HUES48 (cell line): Measurements from ENCODE around the gene MANBA.

Experiments
- H3K27ac ChIP-seq: one replicate; pipeline ENCODE4 v1.7.0; 2013; ENCODE audit warnings: low read depth, low read length, inconsistent platforms
- H3K27me3 ChIP-seq: 2 replicates; pipeline ENCODE4 v1.6.1; 2013; ENCODE audit warnings: mild to moderate bottlenecking, low read length; ENCODE audit not compliant: control insufficient read depth, insufficient read depth
- H3K36me3 ChIP-seq: 2 replicates; pipeline ENCODE4 v1.6.1; 2013; ENCODE audit warnings: low read length; ENCODE audit not compliant: control insufficient read depth, insufficient read depth
- H3K4me1 ChIP-seq: 2 replicates; pipeline ENCODE4 v1.6.1; 2013; ENCODE audit warnings: mild to moderate bottlenecking, low read length; ENCODE audit not compliant: control insufficient read depth, insufficient read depth
- H3K4me3 ChIP-seq: 2 replicates; pipeline ENCODE4 v1.5.1; 2013; ENCODE audit warnings: mild to moderate bottlenecking, low read depth, low read length
- H3K9ac ChIP-seq: 2 replicates; pipeline ENCODE4 v1.6.1; 2013; ENCODE audit warnings: mild to moderate bottlenecking, low read depth, low read length, moderate library complexity
- H3K9me3 ChIP-seq: 2 replicates; pipeline ENCODE4 v1.6.1; 2013; ENCODE audit warnings: low read length; ENCODE audit not compliant: control insufficient read depth, insufficient read depth

Gene MANBA

DNA sequence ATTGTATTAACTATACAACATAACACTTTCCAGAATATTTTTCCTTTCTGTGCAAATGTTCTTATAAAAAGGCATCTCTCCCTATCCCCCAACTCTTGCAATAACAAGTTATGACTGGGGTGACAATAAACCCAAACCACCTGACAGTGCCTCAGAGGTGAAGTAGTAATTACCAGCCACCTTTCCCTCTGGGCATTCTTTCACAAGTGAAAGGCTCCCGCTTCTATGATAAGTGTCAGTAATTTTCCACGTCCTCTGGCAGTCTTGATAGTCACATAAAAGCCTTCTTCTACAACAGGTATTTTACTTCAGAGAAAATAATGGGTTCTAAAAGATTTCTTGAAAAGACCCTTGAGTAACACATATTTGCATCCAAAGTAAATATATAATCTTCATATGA, 82.7 kb downstream of the MANBA start:
- Histone ChIP-seq H3K27me3 (no peaks in the 10 kb centered on the region), H3K4me1 (no peaks in the 10 kb centered on the region), H3K9ac (no peak overlapping the region), H3K4me3 (no peak overlapping the region), H3K27ac (no peak overlapping the region), H3K9me3 (no peaks in the 10 kb centered on the region), H3K36me3 (no peaks in the 10 kb centered on the region; the same call in 1 of the 2 replicates)

DNA sequence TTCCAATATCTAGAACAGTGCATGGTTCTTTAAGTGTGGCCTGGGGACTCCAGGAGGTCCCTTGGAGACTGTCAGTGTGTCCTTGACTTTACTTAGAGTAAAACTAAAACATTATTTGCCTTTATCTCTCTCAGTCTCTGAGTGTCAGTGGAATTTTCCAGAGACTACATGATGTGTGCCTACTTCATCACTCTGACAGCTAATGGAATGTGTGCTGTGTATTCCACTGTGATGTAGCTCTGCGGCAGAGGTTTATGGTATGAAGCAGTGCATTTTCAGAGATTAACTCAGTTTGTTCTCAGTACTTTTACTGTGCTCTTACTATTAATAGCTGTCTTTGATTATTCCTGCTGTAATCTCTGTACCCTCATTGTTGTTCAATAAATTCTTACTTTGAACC, 85.6 kb downstream of the MANBA start:
- H3K4me1 ChIP-seq: no peaks in the 10 kb centered on the region
- no peak overlapping the region for H3K27ac ChIP-seq
- H3K9me3 ChIP-seq: no peaks in the 10 kb centered on the region
- H3K4me3 ChIP-seq: no peak overlapping the region
- peaks cover 6% of the 10 kb centered on the region; the same call in 1 of the 2 replicates for H3K36me3 ChIP-seq
- H3K27me3 ChIP-seq: no peaks in the 10 kb centered on the region
- H3K9ac ChIP-seq: no peak overlapping the region

DNA sequence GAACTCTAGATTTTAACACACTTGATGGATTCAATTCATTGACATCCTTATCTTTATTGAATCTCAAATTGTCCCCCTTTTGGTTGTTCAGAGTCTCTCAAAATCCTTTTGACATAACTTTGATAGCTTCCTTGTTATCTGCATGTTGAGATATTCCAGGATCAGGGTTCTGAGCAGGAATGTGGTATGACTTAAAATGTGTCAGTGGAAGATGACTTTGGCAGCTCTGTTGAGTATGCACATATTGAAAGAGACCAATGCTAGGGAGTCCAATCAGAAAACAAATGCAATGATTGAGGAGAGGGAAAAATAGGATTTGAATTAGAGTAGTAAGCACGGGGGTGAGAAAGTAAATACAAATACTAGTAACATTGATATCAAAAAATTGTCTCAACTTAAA, 93.8 kb downstream of the MANBA start:
- H3K36me3 ChIP-seq: peaks cover 32% of the 10 kb centered on the region
- no peak overlapping the region for H3K9ac ChIP-seq
- H3K27me3 ChIP-seq: no peaks in the 10 kb centered on the region

DNA sequence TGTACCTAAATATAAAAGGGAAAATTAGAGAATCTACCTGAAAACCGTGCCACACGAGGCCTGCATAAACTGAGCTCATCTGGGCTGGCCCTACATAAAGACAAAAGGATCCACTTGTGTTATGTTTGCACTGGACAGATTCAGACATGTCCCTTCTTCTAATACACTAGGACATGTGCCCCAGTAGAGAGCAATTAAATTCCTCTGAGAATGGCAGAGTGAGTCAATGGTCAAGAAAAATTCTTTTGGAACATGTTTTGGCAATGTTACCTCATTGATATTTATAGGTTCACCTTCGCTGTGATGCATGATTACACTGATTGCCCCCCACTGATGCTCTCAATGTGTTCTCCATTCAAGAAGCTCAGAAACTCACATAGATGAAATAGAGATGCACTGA, 95.2 kb downstream of the MANBA start:
- Histone ChIP-seq H3K9ac (no peak overlapping the region), H3K27me3 (no peaks in the 10 kb centered on the region), H3K27ac (no peak overlapping the region), H3K9me3 (no peaks in the 10 kb centered on the region), H3K4me1 (no peaks in the 10 kb centered on the region), H3K36me3 (peaks cover 27% of the 10 kb centered on the region), H3K4me3 (no peak overlapping the region)

More for the DNA sequence above, 93.8 kb downstream of the MANBA start:
- H3K9me3 ChIP-seq: no peaks in the 10 kb centered on the region
- H3K4me1 ChIP-seq: no peaks in the 10 kb centered on the region
- no peak overlapping the region for H3K27ac ChIP-seq
- H3K4me3 ChIP-seq: no peak overlapping the region

DNA sequence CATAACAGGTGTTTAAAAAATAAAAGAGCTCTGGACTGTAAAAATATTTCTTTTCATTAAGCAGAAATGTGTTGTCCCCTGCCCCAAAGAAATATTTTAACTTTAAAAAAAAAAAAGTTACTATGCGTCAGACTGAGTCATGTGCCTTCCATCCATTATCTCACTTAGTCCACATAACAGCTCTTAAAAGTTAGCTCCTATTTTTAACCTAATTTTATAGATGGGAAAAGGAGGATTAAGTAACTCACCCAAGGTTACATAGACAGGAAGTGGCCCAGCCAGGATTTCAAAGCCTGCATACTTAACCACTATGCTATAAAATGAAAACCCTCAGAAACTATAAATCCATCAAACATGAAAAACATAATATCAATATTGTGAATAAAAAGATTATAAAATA, 97.7 kb downstream of the MANBA start:
- H3K9ac ChIP-seq: no peak overlapping the region
- peaks cover 17% of the 10 kb centered on the region for H3K36me3 ChIP-seq

DNA sequence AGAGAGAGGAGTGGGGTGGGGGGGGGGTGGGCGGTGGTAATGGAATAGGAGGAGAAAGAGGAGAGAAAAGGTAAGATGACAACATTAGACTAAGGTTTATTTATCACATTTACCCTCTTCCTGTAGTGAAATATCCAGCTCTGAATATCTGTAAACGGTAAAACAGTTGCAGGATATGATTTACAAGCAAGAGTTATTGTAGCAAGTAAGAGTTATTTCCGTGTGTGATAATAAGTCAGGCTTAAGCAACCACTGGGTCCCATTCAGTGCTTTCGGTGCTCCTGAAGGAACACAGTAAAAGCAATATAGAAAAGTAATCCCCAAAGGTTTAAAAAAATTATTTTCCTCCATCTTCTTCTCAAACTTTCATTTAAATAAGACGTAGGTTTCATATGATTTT, 103.6 kb downstream of the MANBA start:
- H3K9ac ChIP-seq: no peak overlapping the region
- no peaks in the 10 kb centered on the region for H3K27me3 ChIP-seq
- H3K4me3 ChIP-seq: no peak overlapping the region
- no peaks in the 10 kb centered on the region for H3K4me1 ChIP-seq
- H3K9me3 ChIP-seq: no peaks in the 10 kb centered on the region
- no peak overlapping the region for H3K27ac ChIP-seq
- H3K36me3 ChIP-seq: peaks cover 4% of the 10 kb centered on the region

More for the DNA sequence above, 97.7 kb downstream of the MANBA start:
- H3K9me3 ChIP-seq: no peaks in the 10 kb centered on the region
- no peaks in the 10 kb centered on the region for H3K4me1 ChIP-seq
- no peak overlapping the region for H3K4me3 ChIP-seq
- no peak overlapping the region for H3K27ac ChIP-seq
- no peaks in the 10 kb centered on the region for H3K27me3 ChIP-seq

DNA sequence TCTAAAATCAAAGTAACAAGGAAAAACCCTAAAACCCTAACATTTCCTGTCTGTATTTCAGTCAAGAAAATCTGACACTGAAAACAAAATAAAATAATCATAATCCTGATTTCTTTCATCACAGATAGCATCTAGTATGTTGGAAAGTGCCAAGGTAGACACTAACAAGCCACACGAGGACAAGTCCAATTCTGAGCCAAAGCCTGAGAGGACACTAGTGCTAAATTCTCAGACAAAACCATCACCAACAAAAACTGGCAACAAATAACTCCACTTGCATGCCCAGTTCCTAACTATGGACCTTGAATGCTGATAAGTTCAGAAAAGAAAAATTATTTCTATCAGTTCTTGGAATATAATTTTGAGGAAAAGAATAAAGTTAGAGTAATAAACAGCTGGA, 113.7 kb downstream of the MANBA start:
- Histone ChIP-seq H3K4me1 (no peaks in the 10 kb centered on the region), H3K9me3 (no peaks in the 10 kb centered on the region), H3K4me3 (no peak overlapping the region), H3K27me3 (no peaks in the 10 kb centered on the region), H3K9ac (no peak overlapping the region), H3K27ac (no peak overlapping the region), H3K36me3 (peaks cover 32% of the 10 kb centered on the region)

DNA sequence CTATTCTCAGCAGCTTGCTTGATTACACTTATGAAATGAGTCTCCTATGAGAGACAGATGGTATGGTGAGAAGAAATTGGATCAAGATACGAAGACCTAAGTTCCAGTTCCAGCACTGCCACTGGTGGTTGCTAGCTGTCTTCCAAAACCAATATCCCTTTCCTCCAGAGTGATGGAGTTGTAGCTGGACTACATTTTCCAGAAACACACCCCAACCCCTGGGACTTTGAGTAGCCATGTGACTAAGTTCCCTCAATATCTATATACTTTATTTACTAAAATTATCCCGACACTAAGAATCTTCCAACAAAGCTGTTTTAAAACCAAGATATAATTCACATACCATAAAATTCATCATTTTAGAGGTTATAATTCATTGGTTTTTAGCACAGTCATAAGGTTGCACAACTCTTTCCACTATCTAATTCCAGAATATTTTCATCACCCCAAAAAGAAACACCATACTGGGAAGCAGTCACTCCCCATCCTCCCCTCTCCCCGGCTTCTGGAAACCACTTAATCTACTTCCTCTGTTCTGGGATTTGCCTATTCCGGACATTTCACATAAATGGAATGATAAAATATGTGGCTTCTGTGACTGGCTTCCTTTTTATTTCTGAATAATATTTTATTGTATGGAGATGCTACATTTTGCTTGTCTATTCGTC, 118.0 kb downstream of the MANBA start:
- Histone ChIP-seq H3K4me1 (no peaks in the 10 kb centered on the region), H3K27ac (no peak overlapping the region), H3K36me3 (peaks cover 23% of the 10 kb centered on the region), H3K9me3 (no peaks in the 10 kb centered on the region), H3K27me3 (no peaks in the 10 kb centered on the region), H3K4me3 (no peak overlapping the region), H3K9ac (no peak overlapping the region)

DNA sequence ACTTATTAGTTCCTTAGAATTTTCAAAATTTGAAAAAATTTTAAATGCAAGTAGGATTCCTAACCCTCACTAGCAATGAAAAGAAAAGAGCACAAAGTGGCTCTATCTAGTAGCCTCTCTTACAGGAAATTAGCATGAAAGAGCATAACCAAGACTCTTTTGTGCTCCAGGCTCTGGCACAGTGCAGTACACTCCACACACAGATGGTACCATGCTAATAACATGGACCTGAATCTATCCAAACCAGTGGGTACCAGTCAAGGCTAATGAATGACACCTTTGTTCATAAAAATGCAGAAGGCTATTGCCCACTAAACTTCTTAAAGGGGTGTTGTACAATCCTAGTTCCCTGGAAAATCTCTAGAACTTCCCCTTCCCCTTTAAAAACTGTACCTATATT, 119.0 kb downstream of the MANBA start:
- Histone ChIP-seq H3K27ac (no peak overlapping the region), H3K27me3 (no peaks in the 10 kb centered on the region), H3K4me1 (no peaks in the 10 kb centered on the region), H3K4me3 (no peak overlapping the region), H3K9me3 (no peaks in the 10 kb centered on the region), H3K36me3 (peaks cover 27% of the 10 kb centered on the region), H3K9ac (no peak overlapping the region)

DNA sequence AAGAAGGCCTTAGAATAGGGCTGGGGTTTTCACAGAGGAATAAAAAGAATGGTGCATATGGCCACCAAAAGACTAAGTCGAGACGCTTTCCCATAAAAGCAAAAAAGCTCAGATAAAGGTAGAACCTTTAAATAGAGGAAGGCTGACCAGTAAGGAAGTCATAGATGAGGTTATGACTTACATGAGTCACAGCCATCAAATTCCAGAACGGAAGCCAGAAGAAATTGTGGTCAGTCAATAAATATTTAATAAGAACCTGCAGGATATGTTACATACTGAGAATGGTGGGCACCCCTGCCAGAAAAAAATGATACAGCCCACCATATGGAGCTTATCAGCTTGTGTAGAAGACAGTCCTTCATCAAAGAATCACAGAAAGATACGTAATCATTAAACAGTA, 120.1 kb downstream of the MANBA start:
- Histone ChIP-seq H3K9me3 (no peaks in the 10 kb centered on the region), H3K4me1 (no peaks in the 10 kb centered on the region), H3K36me3 (peaks cover 30% of the 10 kb centered on the region), H3K27me3 (no peaks in the 10 kb centered on the region), H3K4me3 (no peak overlapping the region), H3K9ac (no peak overlapping the region), H3K27ac (no peak overlapping the region)

DNA sequence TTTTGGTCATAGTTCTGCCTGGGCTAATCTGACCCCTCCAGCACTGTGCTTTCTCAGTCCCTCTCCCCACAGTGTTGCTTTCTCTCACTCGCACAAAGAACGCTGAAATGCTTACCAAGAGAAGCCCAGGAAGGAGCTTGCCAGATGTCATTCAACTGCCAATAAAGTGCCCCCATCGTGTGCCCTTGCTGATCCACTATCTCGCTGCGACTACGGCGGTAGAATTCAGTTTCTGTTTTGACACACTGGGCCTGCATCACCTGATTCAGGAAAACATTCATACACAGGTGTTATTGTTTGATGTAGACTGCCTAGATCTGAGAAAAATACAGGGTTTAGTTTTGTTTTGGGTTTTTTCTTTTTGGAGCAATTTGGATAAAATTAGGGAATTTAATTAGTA, 121.2 kb downstream of the MANBA start:
- Histone ChIP-seq H3K4me3 (no peak overlapping the region), H3K27me3 (no peaks in the 10 kb centered on the region), H3K9me3 (no peaks in the 10 kb centered on the region), H3K27ac (no peak overlapping the region), H3K4me1 (no peaks in the 10 kb centered on the region), H3K9ac (no peak overlapping the region), H3K36me3 (peaks cover 35% of the 10 kb centered on the region)
